ENCODE results near the gene ADAMTS17.
A peak's percentile ranks its signal among the peaks of the same experiment; 100 is the strongest.
"Not testable (repeated sequence)": the region's sequence is repeated elsewhere in the genome, so short reads cannot be mapped to it uniquely, and the experiment has no call there.

Gene ADAMTS17

DNA sequence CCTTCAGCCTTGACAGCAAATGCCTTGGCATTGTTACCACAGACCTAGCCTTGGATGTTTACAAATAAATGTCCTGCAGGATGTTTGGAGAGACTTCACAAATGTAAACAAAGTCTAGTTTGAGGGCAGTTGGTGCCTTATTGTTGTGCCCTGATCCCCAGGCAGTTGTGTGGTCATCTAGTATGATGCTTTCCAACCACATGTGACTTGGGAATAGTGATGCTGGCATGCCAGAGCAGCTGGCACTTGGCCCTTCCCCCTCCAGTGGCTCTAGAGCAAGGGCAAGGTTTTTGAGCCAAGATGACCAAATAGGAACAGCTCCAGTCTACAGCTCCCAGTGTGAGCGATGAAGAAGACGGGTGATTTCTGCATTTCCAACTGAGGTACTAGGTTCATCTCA lies 258.2 kb downstream of the ADAMTS17 start:
- DNase-seq (ENCODE audit: low spot score) = peak; percentile 58

DNA sequence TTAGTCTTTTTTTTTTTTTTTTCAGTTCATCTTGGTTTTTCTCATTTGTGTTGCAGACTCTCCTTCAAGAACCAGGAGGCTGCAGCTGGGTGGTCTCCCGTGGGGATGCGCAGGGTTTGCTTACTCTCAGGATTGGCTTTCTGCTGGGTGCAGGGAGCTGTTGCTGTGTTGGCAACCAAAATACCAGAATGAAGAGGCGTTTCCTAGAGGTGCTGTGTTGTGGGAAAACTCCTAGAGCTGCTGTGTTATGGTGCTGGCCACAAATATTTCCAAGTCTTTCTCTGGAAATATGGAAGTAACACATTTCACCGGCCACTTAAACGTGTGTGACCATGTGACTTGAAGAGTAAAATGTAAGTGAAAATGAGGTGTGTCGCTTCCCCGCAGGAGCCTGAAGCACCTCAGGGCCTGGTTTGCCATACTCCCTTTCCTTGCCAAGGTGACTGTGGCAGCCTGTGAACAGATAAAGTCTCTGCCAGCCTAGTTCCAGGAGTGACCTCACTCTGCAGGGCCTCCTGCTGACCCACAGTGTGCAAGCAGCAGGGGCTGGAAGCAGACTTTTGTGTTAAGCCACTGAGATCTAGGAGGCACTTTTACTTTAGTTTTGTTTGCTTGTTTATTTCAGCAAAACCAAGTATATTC lies 258.9 kb downstream of the ADAMTS17 start:
- DNase-seq (ENCODE audit: low spot score) = no peak

DNA sequence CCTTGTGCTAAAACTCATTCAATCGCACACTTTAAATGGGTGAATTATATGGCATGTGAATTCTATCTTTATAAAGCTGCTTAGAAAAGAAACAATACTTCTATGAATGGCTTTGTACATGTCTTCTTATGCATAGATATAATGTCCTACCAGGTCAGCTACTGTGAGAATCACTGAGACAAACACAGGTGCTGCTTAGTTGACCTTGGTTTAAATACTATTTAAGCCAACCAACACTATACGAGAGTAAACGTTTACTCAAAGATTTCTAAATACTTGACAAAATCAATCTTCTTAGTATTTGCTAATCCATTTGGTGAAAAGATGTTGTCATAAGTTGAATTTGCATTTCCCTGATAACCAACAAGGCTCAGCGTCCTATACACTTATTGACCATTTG lies 260.3 kb downstream of the ADAMTS17 start:
- no peak for DNase-seq (ENCODE audit: low spot score)

DNA sequence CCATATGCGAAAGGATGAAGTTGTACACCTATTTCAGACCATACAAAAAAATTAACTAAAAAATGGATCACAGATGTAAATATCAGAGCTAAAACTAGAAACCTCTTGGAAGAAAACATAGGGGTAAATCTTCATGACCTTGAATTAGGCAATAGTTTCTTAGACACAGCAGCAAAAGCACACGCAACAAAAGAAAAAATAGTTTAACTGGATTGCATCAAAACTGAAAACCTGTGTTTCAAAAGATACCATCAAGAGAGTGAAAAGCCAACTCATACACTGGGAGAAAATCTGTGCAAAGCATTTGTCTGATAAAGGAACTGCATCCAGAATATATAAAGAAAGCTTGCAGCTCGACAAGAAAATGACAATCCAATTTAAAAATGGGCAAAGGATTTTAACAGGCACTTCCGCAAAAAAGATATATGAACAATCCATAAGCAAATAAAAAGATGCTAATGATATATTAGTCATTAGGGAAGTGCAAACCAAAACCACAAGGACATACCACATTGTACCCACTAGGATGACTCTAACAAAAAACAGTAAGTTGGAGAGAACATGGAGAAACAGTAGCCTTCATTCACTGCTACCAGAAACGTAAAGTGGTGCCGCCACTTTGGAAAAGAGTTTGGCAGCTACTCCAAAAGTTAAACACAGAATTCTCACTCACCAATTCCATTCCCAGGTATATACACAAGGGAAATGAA lies 263.1 kb downstream of the ADAMTS17 start:
- no peak for DNase-seq (ENCODE audit: low spot score)

DNA sequence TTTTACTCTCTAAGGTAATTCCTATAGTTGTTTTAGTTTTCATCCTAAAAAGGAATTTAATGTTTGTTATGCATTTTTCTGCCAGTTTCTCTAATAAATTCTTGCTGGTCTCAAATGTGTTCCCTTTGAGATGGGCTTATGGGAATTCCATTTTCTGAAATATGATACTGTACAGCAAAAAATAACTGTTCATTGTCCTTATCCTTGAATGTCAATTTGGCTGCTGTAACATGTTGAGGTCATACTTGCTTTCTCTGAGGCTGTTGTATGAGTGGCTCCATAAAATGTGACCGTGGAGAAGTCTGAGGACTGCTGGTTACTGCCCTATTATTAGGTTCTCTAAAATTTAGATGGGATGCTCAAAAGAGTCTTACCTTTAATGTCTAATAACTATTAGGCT lies 266.5 kb downstream of the ADAMTS17 start:
- no peak for DNase-seq (ENCODE audit: low spot score)

DNA sequence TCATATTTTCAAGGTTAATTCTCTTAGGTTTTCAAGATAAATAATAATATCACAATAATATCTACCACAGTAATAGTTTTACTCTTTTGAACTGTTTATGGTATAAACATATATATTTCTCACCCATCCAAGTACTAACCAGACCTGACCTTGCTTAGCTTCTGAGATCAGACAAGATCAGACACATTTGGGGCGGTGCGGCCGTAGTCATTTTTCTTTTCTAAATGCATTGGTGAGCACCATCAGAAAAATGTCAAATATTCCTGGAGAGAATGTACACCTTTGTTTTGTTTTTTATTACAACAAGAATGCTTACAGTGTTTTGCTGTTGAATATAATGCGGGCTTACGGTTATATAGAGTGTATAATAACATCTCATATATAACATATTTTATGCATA lies 267.8 kb downstream of the ADAMTS17 start:
- no peak for DNase-seq (ENCODE audit: low spot score)

DNA sequence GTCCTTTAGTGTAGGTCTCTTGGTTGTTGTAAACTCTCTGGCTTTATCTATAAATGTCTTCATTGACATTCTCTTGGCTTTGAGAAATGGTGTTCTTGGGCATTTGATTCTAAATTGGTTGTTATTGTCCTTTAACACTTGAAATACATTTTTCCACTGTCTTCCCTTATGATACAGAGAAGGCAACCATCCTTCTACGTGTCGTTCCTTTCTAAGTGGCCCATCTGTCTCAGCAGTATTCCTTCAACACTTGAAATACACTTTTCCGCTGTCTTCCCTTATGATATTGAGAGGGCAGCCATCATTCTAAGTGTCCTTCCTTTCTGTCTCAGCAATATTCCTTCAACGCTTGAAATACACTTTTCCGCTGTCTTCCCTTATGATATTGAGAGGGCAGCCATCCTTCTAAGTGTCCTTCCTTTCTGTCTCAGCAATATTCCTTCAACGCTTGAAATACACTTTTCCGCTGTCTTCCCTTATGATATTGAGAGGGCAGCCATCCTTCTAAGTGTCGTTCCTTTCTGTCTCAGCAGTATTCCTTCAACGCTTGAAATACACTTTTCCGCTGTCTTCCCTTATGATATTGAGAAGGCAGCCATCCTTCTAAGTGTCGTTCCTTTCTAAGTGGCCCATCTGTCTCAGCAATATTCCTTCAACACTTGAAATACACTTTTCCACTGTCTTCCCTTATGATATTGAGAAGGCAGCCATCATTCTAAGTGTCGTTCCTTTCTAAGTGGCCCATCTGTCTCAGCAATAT lies 275.1 kb downstream of the ADAMTS17 start:
- not testable (repeated sequence) for DNase-seq (ENCODE audit: low spot score)

DNA sequence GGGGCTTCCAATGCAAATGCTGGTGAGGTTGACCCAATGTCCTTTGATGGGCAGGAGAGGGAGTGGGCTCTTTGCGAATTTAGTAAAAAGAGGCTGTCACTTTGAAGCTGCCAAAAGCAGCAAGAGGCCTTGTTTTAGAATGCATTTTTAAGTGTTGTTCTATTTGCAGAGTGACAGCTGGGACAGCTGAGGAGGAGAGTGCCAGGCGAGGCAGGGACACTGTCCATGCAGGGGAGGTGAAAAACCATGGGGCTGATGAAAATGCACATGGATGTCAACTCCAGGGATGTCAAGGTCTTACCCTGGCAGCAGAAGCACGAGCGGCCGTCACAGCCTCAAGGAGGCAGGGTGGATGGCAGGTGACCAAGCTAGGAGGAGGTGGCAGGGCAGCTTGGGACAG lies 279.8 kb downstream of the ADAMTS17 start:
- no peak for DNase-seq (ENCODE audit: low spot score)

DNA sequence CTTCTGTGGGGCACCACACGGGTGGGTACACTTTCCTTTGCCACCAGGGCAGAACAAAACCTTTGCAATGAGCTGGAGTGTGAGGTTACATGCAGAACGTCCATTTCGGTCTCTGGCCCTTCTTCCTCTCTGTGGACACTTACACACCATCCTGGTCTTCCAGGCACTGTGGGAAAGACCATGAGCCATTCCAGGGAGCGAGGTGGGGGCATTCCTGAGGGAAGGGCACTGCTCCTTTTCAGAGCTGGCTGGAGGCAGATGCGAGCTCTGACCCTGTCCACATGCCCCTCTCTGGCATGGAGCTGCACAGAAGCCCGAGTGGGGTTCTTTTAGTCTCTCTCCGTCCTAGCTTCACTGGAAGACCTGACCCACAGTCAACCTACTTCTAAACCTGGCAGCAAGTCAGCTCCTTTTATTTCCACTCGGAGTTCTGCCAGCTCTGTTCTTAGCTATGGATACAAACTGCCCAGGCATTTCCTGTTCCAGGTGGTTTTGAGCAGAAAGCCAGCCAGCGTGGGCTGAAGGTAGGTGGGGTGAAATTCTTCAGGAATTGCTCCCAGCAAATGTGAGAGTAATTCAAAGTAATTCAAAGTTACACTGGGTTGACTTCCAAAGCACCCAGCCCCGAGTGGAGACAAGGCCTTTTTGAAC lies 281.4 kb downstream of the ADAMTS17 start:
- DNase-seq (ENCODE audit: low spot score) = no peak

DNA sequence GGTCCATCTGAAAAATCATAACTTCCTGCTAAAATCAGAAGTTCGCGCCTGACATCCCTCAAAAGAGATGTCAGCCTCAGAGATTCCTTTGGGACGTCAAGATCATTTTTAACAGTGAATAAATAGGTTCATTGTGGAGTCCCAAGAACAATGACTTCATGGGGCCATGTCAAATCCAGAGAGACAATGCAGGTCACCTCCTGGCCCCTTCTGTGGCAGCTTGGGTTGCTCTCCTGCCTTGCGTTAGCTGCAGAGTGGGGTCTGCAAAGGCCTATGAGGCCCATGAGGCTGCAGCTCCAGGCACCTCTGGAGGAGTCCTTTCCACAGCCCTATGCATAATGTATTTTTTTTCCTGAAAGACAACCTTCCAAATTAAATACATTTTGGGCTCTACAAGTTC lies 282.3 kb downstream of the ADAMTS17 start:
- DNase-seq (ENCODE audit: low spot score) = no peak

DNA sequence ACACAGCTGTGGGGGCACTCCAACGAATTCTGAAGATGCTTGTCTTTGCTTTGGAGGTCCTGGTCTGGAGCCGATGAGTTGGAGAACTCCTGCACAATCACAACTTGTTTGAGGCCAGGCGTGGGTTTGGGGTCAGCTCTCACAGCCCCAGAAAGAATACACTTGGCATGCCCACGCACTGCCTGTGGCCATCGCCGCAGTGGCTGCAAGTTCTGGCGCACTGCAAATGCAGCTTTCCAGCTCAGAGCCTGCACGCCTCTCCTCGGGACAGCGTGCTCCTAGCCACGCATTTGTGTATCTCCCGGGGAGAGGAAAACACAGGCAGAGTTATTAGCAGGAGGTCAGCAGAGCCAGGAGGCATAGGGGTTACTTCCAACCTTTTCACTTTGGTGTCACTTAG lies 282.7 kb downstream of the ADAMTS17 start:
- DNase-seq (ENCODE audit: low spot score) = no peak

DNA sequence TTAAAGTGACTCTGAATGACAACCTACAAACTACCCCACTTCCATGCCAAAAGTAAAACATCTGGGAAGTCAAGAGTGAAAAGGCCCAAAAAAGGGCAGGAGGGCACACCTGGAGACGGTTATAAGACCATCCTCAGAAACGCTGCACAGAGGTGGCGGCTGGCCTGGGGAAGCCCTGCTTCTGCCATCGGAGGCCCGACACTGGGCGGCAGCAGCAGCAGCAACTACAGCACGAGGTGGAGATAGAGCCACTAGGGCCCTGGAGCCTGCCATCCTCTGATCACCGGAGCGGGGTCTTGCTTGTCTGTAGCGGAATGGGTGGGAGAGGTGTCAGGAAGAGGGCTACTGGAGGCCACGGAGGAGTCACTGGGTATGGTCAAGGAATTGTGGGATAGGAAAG lies 283.3 kb downstream of the ADAMTS17 start:
- DNase-seq (ENCODE audit: low spot score) = no peak

DNA sequence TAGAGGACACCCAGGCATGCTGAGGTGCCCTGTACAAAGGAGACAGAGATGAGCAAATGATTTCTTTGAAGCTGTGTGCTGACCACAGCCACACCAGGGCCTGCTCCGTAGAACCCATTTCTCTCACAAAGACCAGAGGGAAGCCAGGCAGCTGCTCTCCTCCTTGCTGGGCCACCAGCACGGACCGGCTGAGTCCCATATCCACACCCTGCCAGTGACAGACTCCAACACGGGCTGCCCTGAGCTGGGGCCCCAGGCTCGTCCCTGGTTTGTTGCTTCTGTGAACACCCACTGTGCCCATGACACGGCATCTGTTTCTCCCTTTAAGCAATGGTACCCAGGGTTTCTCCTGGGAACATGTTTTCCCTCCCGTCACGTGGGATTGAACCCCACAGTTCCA lies 284.5 kb downstream of the ADAMTS17 start:
- no peak for DNase-seq (ENCODE audit: low spot score)

DNA sequence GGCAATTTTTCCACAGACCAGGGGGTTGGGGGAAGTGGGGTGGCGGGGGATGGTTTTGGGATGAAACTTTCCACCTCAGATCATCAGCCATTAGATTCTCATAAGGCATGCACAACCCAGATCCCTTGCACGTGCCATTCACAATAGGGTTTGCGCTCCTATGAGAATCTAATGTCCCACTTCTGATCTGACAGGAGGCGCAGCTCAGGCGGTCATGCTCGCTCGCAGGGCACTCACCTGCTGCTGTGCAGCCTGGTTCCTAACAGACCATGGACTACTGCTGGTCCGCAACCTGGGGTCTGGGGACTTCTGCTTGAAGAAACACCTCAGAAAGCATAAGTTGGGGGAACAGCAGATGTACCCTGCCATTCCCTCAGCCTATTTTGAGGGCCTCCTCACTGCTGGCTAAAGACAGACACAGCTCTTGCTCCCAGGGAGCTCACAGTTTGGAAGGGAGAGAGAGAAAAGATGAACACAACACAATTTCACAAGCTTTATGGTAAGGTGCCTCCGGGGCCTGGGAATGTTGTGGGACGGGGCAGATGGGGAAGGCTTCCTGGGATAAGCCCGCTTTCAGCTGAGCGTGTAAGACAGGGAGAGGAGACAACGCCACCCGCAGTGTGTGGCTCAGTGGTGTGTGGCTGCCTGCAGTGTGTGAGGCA lies 285.2 kb downstream of the ADAMTS17 start:
- DNase-seq (ENCODE audit: low spot score) = no peak

DNA sequence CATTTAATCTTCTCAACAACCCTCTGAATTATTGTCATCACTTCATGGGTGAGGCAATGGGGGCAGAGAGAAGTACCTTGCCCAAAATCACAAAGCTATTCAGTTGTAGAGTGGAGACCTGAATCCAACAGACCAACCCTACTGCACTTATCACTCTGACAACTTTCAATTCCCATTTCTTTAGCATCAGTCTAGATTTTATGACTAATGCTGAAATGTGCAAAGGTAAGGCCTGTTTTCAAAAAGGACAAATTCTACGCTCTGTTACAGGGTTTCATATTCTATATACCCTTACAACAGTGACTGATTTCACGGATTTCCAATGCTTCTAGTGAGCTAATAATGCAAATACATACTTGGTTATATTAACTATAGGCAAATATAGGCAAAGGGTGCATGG lies 286.0 kb downstream of the ADAMTS17 start:
- DNase-seq (ENCODE audit: low spot score) = no peak

DNA sequence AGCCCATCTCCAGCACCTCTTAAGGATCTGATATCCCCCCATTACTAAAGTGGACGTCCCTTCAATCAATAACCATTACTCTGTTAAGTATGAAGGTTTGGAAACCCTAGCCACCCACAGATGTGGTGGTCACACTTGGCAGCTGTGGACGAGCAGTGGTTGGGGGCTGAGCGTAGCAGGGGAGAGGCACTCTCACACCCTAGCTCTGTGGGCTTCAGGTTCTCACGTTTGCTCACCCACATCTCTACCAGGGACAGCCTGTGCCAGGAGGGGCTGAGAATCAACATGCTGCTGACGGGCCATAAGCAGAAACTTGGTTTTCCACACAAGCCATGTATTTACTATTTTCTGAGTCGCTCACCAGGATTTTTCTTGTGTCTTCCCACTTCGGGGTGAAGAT lies 287.2 kb downstream of the ADAMTS17 start:
- DNase-seq (ENCODE audit: low spot score) = no peak

DNA sequence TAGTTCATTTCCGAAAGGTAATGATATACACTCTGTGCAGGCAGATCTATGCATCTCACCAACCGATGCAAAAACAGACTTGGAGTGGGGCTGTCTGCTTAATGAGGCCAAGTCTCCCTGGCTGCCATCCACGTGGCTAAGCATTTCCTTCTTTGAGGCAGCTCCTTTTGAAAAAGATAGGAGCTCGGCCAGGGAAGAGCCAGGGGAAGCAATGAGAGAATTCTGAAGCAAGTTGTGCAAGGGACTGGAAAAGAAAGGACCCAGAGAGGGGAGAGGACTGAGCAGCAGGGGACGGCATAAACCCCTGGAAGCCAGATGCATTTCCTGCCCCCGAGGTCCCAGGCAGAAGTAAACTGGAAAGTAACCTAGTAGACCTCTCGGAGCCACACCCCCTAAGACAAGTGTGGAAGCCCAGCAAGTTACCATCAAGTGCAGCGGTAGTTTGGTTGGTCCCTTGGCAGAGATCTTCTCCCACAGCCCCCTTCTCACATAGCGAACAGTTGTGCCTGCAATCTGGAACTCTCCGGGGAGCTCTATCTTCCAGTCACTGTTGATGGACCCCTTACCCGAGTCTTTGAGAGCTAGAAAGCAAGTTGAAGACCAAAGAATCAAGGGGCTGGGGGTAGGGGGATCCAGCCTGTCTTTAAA lies 288.2 kb downstream of the ADAMTS17 start:
- no peak for DNase-seq (ENCODE audit: low spot score)

DNA sequence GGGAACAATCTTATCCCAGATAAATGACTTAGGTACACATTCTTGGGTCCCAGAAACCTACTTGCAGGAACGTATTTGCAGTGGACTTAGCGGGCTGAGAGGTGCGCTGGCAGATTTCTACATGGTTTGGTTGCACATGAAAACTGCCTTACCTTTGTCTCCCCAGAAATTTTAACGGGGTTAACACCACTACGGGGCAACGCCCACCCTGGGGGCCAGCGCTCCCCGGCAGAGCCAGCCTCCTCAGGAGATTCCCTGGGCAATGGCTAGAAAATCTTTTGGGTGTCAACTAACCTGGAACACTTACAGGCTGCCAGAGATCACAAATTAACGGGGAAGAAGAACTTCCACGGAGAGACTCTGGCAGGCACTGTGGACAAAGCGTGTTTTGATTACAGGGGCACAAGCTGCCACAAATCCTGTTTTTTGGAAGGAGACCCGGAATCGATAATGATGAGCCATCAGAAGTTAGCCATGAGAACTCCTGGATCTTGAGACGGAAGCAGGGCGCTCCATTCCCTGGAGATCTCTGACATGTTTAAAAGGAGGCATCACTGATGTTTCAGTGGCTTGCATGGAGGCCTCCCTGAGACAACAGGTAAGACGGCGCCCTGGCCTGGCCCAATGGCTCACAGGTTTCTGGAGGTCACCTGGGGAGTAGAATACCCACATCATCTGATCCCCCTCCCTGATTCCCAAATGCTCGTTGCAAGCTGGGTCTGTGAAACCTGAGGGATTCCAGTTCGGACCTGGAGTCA lies 288.9 kb downstream of the ADAMTS17 start:
- DNase-seq (ENCODE audit: low spot score) = no peak

DNA sequence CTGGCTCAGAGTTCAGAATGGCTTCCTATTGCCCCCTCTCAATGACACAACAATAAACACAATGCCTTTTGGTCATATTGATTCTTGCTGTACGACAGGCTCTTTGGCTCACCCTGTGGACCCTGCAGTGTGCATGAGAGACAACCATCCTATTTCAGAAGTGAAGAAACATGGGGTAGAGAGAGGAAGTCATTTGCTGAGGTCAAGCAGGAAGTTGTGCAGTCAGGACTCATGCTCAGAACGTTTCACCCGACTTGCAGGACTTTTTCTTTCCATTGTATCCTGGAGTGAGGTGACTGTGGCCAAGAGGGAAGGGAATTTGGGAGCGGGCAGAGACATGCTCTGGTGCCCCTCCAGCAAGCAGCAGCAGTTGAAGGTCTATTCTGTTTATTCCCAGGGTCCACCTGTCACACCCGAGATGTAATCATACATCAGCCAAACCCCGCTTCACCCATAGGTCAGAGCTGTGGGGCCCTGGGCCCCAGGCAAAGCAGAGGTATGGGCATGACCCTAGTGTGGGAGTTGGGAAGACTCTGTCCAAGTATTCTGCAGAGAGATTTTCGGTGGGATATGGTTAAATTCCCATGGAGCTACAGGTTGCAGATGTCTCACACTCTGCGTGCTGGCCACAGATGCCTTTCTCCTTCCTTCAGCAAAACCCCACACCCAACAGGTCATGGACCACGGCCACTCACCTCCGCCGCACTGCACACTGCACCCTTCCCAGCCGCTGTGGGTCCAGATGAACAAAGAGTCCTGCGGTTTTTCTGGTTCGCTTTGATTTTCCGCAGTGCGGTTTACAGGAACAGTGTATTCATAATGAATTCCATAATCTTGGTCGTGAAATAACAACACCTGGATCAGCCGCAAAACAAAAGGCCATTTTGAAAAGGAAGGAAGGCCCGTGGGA lies 290.6 kb downstream of the ADAMTS17 start:
- DNase-seq (ENCODE audit: low spot score) = no peak

All from globus pallidus (tissue), 1 donor.